GM21737 (cell line): ENCODE data around the gene EPHB2.

Experiments used
- ATAC-seq: cut with Tn5 transposase; IDR thresholded peaks from one replicate; pipeline ENCODE4 v1.9.1; 2021; ENCODE audit warnings: mild to moderate bottlenecking, moderate library complexity; ENCODE audit not compliant: unreplicated experiment

Gene EPHB2

DNA sequence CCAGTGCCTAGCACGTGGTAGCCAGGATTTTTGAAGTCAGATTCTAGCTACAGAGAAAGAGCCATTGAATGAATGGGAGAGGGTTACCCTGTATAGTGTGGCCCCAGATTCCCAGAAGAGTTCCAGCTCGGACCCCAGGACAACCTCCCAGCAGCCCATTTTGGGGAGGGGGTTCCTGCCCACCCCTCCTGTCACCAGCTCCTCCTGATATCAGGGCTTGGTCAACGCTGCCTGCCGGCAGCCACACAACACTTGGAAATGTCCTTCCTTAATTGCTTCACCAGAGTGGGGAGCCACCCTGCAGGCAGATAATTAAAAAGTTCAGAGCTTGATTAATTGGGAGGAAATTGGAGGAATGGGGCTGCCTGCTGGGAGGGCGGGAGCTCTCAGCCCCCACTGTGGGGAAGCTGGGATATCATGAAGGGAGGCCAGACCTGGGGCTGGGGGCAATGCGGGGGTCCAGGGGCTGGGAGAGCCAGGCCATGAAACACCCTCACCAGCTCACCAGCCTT, 141.6 kb downstream of the EPHB2 start:
- no peak for ATAC-seq

DNA sequence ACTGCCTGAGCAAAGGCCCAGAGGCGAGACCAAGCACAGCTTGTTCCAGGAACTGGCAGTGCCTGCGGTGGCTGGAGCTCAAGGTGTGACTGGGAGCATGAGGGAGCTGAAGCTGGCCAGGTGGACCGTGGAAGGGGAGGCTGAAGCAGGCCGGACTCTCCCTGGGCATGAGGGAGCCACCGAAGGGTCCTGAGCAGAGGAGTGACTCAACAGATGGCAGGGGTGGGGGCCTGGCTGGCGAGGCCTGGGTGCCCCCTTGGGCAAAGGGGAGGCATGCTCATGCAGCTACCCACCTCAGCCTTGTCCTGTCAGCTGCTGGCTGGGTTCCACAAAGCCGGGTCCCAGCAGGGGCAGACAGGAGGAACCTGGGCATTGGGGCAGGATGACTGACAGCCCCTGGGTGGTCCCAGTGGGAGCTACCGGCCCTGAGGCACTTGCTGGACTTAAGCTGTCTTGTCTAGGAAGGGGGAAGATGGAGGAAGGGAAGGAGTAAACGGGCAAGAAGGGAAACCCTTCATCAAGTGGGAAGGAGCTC, 143.1 kb downstream of the EPHB2 start:
- no peak for ATAC-seq

DNA sequence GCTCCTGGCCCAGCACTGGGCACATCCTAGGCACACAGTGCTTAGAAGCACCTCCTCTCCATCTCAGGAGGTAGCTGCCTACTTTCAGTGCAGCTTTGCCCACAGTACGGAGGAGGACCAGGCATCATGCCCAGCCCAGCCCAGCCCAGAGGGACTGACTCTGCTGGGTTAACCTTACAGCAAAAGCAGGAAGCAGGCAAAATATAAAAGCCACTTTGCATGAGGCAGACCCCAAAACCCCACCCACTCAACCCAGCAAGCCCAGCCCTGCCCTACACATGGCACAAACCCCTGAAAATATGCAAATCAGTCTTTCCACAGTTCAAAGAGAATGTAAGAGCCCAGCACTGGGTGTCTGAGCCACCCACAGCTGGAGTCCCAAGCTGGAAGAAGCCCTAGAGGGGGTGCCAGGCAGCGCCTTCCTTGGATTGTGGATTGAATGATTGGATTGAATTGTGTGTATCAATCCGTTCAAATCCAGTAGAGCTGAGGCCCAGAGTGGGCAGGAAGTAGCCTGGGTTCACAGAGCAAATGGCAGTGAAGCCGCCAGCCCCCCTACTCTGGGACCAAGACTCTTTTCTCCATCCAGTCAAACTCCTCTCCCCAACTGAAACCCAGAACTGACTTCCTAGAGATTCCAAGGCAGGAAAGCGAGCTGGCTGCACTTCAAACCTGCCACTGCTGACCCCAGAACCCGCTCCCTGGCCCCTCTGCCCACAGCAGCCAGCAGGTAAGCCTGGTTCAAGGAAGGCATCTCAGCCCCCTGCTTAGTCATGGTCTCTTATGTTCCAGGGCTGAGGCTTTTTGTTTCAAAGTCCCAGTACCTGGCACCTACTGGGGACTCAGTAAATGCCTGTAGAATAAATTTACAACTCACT, 144.3 kb downstream of the EPHB2 start:
- no peak for ATAC-seq

DNA sequence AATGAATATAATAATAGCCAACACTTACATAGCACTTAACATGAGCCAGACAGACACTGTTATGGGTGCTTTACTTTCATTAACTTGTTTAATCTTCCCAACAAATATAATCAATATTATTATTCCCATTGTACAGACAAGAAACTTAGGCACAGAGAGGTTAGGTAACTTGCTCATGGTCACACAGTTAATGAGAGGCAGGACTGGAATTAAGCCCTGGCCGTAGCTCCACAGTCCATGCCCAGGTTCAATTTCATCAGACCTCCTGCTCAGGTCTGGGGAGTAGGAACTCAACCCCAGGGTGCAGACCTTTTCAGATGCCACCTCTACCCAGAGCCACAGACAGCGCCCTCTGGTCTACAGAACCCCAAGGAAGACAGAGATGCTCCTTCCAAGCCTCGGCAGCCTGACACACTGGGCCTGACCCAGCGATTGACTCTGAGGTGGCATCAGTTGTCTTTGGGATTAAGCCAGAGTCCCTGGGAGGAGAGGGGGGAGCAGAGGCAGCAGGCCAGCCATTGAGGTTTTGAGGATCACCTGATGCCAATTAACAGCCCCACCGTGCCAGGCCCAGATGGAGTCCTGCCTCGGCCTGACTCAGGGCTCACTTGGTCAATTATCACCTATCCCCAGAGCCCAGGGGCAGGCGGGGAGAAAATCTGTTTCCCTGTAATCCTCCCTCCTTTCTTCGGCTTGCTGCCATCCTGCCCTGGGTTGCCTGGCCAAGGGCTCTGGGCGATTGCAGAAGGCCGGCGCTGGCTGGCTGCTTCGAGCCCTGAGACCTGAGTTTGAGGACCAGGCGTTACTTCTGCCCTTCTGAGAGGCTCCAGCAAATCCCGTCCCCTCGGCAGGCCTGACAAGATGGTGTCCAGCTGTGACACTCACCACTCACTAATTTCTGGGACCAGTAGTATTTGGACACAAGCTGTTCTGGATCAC, 145.3 kb downstream of the EPHB2 start:
- ATAC-seq = no peak

DNA sequence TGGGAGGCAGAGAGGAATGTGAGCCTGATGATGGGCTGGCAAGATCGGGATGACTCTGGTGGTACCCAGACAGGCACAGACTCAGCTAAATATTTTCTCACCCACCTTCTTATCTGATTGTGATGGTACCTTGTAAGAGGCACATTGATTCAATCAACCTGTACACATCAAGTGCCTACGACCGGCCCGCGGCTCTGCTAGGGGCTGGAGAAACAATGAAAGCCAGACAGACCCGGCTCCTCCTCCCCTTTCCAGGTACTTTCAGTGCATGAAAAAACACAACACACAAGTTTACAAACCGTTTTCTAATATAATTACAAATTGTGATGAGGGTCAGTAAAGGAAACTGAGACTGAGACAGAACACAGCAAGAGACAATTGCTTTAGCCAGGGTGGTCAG, 147.0 kb downstream of the EPHB2 start:
- no peak for ATAC-seq

DNA sequence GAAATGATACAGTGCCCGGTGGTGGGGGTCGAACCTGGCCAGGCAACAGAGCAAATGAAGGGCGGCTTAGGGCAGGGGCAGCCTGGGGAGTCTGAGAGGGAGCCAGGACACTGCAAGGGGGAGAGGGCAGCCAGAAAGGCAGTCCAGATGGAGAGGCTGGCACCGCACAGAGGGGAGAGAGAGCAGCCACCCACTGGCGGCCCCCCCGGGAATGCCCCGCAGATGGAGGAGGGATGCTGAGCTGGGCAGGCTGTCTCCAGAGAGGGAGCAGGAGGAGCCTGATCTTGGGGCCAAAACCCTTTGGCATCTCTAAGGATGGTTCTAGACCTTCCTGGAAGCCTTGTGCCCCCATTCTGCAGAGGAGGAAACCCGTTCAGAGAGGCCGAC, 149.8 kb downstream of the EPHB2 start:
- ATAC-seq = no peak

DNA sequence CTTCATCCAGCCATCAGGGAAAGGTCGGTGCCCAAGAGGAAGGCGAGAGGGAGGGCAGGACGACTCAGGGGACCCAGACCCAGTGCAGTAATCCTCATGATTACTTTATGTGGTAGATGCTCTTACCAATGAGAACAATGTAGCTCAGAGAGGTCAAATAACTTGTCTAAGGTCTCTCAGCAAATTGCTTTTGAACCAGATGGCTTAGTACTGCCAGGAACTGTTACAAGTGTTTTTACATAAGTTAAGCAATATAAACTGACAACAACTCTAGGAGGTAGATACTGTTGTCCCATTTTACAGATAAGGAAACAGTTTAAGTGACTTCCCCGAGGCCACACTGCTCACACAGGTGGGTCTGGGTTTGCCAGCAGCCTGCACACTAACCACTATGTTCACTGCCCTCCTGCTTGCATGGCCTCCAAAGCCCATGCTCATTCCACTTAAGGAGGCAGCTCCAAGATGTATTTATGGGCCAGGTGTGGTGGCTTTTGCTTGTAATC, 150.3 kb downstream of the EPHB2 start:
- no peak for ATAC-seq

DNA sequence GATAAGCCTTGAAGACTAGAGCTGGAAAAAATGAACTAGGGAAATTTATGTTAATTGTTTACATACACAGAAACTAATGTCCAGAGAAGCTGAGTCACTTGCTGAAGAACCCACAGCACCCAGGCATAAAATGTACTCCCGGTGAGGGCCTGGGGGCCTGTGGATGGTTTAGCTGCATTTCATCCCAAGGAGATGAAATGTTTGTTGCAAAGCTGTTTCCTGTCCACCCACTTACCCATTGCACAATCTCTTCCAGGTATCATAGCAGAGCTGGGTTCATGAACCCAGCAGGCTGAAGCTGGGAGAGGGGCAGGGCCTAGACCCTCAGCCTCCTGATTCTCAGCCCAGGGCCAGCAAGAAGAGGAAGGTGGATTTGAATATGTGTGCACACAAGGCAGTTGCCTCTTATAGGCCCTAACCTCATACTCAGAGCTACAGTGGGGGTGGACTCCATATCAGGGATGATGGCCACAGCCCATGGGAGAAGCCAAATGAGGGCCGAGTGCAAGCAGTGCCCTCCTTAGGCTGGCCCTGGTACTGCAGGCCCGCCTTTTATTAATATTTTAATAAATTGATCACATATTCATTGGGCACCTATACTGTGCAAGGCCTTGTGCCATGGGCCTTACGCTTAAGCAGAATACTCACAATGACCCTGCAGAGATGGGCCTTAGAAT, 151.3 kb downstream of the EPHB2 start:
- ATAC-seq = no peak

DNA sequence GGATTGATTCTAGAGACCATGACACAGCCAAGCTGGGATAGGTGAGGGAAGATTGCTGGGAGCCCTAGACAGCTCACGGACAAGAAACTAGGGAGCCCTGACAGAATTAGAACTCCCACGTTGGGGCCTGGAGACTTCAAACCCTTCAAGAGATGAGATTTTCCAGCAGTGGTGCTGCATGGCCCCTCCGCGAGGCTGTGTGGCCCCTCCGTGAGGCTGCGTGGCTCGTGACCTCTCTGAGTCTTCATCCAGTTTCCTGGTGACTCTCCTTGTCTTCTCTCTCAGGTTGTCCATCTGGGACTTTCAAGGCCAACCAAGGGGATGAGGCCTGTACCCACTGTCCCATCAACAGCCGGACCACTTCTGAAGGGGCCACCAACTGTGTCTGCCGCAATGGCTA, 152.1 kb downstream of the EPHB2 start:
- ATAC-seq = no peak

DNA sequence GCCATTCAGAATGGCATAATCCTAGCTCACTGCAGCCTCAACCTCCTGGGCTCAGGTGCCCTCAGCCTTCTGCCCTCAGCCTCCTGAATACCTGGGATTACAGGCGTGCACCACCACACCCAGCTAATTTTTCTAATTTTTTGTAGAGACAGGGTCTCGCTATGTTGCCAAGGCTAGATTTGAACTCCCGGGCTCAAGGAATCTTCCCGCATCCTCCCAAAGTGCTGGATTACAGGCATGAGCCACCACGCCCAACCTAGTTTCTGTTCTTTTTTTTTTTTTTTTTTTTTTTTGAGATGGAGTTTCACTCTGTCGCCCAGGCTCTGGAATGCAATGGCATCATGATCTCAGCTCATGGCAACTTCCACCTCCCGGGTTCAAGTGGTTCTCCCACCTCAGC, 153.1 kb downstream of the EPHB2 start:
- no peak for ATAC-seq

DNA sequence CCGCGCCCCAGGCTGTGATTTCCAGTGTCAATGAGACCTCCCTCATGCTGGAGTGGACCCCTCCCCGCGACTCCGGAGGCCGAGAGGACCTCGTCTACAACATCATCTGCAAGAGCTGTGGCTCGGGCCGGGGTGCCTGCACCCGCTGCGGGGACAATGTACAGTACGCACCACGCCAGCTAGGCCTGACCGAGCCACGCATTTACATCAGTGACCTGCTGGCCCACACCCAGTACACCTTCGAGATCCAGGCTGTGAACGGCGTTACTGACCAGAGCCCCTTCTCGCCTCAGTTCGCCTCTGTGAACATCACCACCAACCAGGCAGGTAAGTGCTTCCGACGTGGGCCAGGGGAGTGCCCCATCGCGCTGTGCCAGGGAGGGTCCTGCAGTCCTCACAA, 154.2 kb downstream of the EPHB2 start:
- ATAC-seq = no peak

DNA sequence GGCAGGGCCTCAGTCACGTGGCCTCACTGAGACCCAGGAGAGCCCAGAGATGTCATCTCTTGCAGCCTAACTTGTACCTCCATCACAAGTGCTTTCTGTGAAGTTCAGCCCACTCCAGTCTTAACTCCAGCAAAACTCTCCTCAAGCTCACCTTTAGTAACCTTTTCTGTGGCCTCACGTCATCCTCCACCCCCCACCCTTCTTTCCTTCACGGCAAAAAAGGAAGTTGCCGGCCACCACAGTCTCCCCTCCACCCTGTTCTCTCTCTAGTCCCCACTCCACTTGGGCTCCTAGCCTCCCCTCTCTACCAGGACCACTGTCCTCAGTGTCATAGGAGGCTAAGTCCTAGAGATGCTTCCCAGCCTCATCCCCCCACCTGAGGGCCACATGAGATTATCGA, 155.1 kb downstream of the EPHB2 start:
- no peak for ATAC-seq

DNA sequence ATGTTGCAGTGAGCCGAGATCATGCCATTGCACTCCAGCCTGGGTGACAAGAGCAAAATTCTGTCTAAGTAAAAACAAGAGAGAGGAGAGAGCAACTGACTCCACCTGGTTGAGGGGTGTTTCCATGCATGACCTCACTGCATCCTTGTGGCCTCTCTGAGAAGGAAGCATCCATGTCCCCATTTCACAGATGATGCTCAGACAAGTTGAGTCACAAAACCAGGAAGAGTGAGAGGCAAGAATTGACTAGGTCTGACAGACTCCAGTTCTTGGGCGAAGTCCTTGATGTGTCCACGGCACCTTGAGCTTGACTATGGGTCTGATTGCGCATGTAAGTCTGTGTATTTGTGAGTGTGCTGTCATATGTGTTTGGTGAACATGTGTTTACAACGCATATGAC, 156.2 kb downstream of the EPHB2 start:
- ATAC-seq = no peak

DNA sequence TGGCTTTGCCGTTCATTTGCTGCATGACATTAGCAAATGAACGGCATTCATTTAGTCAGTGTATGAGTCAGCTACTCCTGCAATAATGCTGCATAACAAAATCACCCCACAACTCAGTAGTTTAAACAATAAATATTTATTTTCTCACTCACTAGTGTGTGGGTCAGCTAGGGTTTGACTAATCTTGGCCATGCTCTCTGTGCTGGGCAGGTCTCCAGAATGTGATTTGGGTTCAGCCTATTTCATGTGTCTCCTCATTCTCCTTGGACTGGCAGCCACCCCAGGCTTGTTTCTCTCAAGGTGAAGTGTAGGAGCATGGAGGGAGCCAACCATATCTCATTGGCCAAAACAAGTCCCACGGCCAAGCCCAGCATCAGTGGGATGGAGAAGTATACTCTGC, 157.7 kb downstream of the EPHB2 start:
- ATAC-seq = no peak

DNA sequence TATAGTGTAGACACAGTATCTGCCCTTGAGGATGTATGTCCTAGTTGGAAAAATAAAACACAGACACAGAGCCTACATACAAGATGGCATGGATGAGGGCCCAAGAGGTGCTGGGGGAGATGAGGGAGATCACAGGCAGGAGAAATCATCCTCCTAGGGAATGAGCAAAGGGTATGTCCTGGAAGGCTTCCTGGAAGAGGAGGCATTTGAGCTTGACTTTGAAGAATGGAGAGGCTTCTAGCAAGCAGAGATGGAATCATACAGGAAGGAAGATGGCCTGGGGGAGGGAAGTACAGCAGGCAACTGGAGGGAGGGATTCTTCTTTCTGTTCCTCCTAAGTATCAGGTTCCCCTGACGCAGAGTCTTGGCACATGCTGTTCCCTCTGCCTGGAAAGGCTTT, 158.7 kb downstream of the EPHB2 start:
- ATAC-seq = no peak

DNA sequence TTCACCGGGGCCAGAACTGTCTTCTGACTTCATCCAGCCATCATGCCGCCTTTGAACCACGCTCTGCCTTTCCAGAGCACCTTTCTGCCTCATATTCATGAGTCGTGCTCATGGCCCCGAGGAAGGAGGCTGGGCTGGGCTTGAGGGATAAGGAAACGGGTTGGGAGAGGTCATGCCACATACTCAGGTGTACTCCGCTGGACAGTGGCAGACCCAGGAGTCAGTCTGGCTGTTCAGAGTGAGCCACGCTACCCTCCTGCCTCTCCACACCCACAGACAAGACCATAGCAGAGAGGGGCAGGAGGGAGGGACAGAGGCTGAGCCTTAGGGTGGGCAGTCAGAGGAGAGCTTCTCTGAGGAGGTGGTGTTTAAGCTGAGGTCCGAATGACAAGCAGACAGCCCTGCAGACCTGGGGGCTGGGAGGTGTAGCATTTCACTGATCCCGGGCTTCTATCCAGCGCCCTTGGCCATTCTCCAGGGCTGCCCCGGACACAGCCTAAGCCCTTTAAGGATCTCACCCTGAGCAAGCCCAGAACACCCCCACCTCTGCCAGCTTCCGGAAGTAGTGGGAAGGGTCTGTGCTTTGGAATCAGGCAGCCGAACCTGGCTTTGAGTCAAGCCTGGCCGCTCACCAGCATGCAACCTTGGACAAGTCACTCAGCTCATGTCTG, 159.7 kb downstream of the EPHB2 start:
- ATAC-seq = no peak

DNA sequence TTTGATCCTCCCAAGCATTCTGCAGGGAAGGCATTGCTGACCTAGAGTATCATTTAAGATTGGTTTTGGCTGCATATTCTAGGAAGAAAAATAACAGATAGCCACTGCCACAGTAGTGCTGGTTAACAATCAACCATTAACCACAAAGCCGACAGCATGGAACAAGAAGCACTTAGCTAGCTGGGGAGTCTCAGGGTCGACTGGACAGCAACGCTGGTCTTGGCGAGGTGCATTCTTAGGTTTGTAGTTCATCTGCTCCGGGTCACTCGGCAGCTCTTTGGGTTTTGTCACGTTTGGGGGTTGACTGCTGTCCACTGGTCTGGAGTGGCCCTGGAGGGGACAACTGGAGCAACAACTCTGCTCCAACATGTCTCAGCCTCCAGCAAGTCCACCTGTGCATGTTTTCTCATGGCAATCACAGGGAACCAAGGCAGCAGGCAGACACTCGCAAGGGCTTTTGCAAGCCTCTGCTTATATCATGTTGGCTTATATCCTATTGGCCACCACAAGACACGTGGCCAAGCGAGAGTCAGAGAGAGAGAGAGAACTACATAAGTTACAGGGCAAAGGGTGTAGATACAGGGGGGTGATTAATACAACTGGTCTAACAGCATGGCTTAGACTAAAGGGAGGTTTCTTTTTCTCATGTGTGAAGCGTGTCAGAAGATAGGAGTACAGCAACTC, 162.5 kb downstream of the EPHB2 start:
- no peak for ATAC-seq

DNA sequence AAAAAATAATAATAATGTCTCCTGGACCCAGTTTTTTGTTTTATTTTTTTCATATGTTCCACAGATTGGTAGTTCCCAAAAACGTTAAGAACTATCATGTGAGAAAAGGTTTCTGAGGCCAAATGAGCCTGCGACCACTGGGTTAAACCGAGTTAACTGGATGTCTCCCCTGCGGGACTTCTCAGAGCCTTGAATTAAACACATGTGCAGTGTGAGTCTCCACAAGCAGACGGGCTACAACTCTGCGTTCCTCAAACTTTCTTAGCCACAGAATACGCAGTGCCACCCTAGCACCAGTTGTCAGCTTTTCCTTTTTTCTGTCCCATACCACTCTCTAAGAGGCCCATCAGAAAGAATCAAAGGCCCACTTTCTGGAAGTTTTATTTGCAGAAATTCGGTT, 164.1 kb downstream of the EPHB2 start:
- no peak for ATAC-seq

DNA sequence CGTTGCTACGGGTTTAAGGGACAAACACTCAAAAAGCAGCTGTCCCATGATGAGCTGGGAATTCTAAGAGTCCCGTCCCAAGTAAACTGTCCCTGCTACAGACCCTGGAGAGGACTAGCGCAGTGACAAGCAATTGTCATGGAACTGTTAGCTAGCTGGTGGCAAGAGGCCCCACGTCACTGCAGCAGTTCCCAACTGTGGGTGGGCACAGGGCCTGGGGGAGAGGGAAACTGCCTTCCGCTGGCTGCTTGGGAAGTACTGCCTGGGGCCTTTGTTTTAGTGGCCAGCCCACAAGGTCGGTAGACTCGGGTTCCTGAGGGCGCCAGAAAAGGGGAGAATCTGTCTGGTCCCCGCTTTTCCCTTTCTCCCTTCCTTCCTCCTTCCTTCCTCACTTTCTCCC, 164.6 kb downstream of the EPHB2 start:
- ATAC-seq = no peak

DNA sequence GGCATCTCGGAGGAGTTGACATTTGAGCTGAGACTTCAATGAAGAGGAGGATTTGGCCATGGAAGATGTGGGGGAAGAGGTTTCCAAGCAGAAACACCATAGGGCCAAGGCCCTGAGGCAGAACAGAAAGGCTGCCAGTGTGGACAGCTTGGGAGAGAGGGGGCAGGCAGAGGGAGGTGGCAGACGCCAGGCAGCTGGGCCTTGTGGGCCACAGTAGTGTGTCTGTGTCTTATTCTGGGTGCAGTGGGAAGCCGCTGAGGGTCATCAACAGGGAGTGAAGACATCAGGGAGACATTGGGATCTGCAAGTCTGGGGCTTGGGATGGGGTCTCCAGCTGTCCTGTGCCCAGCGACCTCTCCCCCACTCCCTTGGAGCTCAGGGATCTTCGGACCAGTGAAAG, 165.2 kb downstream of the EPHB2 start:
- ATAC-seq = no peak
